ENCODE results near the gene ZNF664. TPM values are rescaled to one million over a fixed set of nuclear protein-coding genes. Genes with fewer than 3 reads are reported as not detected.

The ZNF664 gene
- total RNA-seq, 1 donor from 2014 or later = 134 TPM

- Mint-ChIP-seq H3K27ac (ENCODE audit: unreplicated experiment) (peak overlapping the region; percentile 9), H3K9me3 (ENCODE audit: unreplicated experiment) (no peaks in the 10 kb centered on the region), H3K4me1 (ENCODE audit: unreplicated experiment) (peaks cover 40% of the 10 kb centered on the region), H3K27me3 (ENCODE audit: unreplicated experiment) (no peaks in the 10 kb centered on the region), H3K36me3 (ENCODE audit: unreplicated experiment) (peaks cover 21% of the 10 kb centered on the region), H3K4me3 (ENCODE audit: unreplicated experiment) (no peak overlapping the region)
- DNase-seq (ENCODE audit: extremely low spot score, unreplicated experiment) = peak; percentile 70
- TF ChIP-seq, protein P1, sequence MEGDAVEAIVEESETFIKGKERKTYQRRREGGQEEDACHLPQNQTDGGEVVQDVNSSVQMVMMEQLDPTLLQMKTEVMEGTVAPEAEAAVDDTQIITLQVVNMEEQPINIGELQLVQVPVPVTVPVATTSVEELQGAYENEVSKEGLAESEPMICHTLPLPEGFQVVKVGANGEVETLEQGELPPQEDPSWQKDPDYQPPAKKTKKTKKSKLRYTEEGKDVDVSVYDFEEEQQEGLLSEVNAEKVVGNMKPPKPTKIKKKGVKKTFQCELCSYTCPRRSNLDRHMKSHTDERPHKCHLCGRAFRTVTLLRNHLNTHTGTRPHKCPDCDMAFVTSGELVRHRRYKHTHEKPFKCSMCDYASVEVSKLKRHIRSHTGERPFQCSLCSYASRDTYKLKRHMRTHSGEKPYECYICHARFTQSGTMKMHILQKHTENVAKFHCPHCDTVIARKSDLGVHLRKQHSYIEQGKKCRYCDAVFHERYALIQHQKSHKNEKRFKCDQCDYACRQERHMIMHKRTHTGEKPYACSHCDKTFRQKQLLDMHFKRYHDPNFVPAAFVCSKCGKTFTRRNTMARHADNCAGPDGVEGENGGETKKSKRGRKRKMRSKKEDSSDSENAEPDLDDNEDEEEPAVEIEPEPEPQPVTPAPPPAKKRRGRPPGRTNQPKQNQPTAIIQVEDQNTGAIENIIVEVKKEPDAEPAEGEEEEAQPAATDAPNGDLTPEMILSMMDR (IDR thresholded peaks at IDR 0.05) = no peak
Observed at GRCh38 chr12:123948796-123949769, 23.9 kb upstream of the ZNF664 start.

DNA sequence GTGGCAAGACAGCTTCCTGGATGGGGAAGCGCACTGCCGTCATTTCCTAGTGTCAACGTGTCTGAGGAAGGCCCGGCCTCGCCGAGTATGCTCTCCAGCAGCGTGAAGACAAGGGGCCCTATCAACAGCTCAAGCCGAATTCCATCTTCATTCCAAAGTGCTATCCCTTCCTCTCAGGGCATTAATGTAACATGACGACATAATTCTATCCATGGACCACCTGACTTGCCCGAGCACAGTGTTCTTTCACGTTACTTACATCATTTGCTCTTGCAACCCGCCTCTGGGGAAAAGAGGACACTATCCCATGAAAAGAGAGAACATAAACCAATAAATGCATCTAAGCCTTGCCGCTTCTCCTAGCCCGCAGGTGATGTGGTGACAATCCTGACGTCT lies 23.2 kb upstream of the ZNF664 start:
- H3K4me1 Mint-ChIP-seq (ENCODE audit: unreplicated experiment) = peaks cover 35% of the 10 kb centered on the region
- no peaks in the 10 kb centered on the region for H3K9me3 Mint-ChIP-seq (ENCODE audit: unreplicated experiment)
- no peak overlapping the region for H3K27ac Mint-ChIP-seq (ENCODE audit: unreplicated experiment)

GRCh38 chr12:123950476-123951349 lies 22.3 kb upstream of the ZNF664 start:
- Mint-ChIP-seq H3K4me3 (ENCODE audit: unreplicated experiment) (no peak overlapping the region), H3K4me1 (ENCODE audit: unreplicated experiment) (peaks cover 34% of the 10 kb centered on the region), H3K9me3 (ENCODE audit: unreplicated experiment) (no peaks in the 10 kb centered on the region), H3K27me3 (ENCODE audit: unreplicated experiment) (no peaks in the 10 kb centered on the region), H3K27ac (ENCODE audit: unreplicated experiment) (no peak overlapping the region), H3K36me3 (ENCODE audit: unreplicated experiment) (peaks cover 16% of the 10 kb centered on the region)
- TF ChIP-seq, protein P1 (IDR thresholded peaks at IDR 0.05) = no peak
- DNase-seq (ENCODE audit: extremely low spot score, unreplicated experiment) = no peak

More for the DNA sequence above, 23.2 kb upstream of the ZNF664 start:
- TF ChIP-seq, protein P1 (IDR thresholded peaks at IDR 0.05) = no peak
- H3K36me3 Mint-ChIP-seq (ENCODE audit: unreplicated experiment) = peaks cover 17% of the 10 kb centered on the region
- no peak for DNase-seq (ENCODE audit: extremely low spot score, unreplicated experiment)
- H3K4me3 Mint-ChIP-seq (ENCODE audit: unreplicated experiment) = no peak overlapping the region
- H3K27me3 Mint-ChIP-seq (ENCODE audit: unreplicated experiment) = no peaks in the 10 kb centered on the region

GRCh38 chr12:123951467-123951866 lies 21.5 kb upstream of the ZNF664 start:
- TF ChIP-seq, protein P1 (IDR thresholded peaks at IDR 0.05) = no peak
- Mint-ChIP-seq H3K27ac (ENCODE audit: unreplicated experiment) (peak overlapping the region; percentile 27), H3K4me3 (ENCODE audit: unreplicated experiment) (no peak overlapping the region), H3K36me3 (ENCODE audit: unreplicated experiment) (peaks cover 9% of the 10 kb centered on the region), H3K4me1 (ENCODE audit: unreplicated experiment) (peaks cover 34% of the 10 kb centered on the region), H3K9me3 (ENCODE audit: unreplicated experiment) (no peaks in the 10 kb centered on the region), H3K27me3 (ENCODE audit: unreplicated experiment) (no peaks in the 10 kb centered on the region)
- DNase-seq (ENCODE audit: extremely low spot score, unreplicated experiment) = no peak

Measured in osteocyte (in vitro differentiated cells).